Kidney (tissue), 22 donors: ENCODE measurements around the gene ADCY4. TPM values are rescaled to one million over a fixed set of nuclear protein-coding genes. Genes with fewer than 3 reads are reported as not detected.
A peak's percentile ranks its signal among the peaks of the same experiment; 100 is the strongest.

Experiments used
- DNase-seq, 5 donors: peaks; one replicate each; pipeline ENCODE4 v3.0.0-alpha.2; 2013 to 2020
- FAIRE-seq: peaks from 2 replicates; lab custom pipeline; 2012; peaks lifted over from hg19 to GRCh38; lab: Jason Lieb, UNC
- H3K27ac ChIP-seq, 2 donors: one replicate each; pipeline ENCODE4 v1.7.0; 2013; ENCODE audit warnings: low read depth in 2 of 2, low read length in 2 of 2, inconsistent platforms in 1 of 2
- H3K27me3 ChIP-seq: one replicate; pipeline ENCODE4 v1.7.1; 2013; ENCODE audit warnings: low read length, inconsistent platforms; ENCODE audit not compliant: control insufficient read depth, insufficient read depth
- H3K36me3 ChIP-seq, 3 donors: one replicate each; pipeline versions ENCODE4 v1.7.0 to v1.7.1; 2013; ENCODE audit warnings: low read length in 3 of 3, control low read depth in 1 of 3, inconsistent platforms in 1 of 3; ENCODE audit not compliant: insufficient read depth in 3 of 3, control insufficient read depth in 2 of 3
- H3K4me1 ChIP-seq, 3 donors: one replicate each; pipeline versions ENCODE4 v1.7.0 to v1.7.1; 2013; ENCODE audit warnings: low read length in 3 of 3, inconsistent platforms in 1 of 3, low read depth in 1 of 3; ENCODE audit not compliant: control insufficient read depth in 2 of 3, insufficient read depth in 2 of 3
- H3K4me3 ChIP-seq, 3 donors: one replicate each; pipeline versions ENCODE4 v1.7.0 to v1.8.1; 2013; ENCODE audit warnings: low read length in 3 of 3, control low read depth in 1 of 3, inconsistent platforms in 1 of 3
- H3K9ac ChIP-seq, 3 donors: one replicate each; pipeline versions ENCODE4 v1.7.0 to v1.7.1; 2013; ENCODE audit warnings: low read length in 3 of 3, control low read depth in 1 of 3, inconsistent platforms in 1 of 3
- H3K9me3 ChIP-seq, 3 donors: one replicate each; pipeline versions ENCODE4 v1.7.0 to v1.7.1; 2013; ENCODE audit warnings: low read length in 3 of 3, control low read depth in 1 of 3, inconsistent platforms in 1 of 3; ENCODE audit not compliant: control insufficient read depth in 2 of 3, insufficient read depth in 1 of 3
- CTCF ChIP-seq: IDR thresholded peaks from 3 replicates; pipeline ENCODE4 v1.5.1; 2012; ENCODE audit warnings: mild to moderate bottlenecking, moderate library complexity, borderline replicate concordance; ENCODE audit not compliant: insufficient read depth; ENCODE audit errors: extremely low read depth
- intact Hi-C: fragments of 100-400 bp; cut with DNase I; formaldehyde crosslinking; loops from one replicate; pipeline ENCODE4 v1.11.1; 2022
- long read RNA-seq, 10 donors: library from polyadenylated mRNA in 1 of 10; unstranded in 1 of 10; transcript quantifications; one replicate each; pipeline ENCODE4 v2.0.0 and lab custom pipeline, GENCODE V29; 2021 to 2026
- polyA plus RNA-seq: library from polyadenylated mRNA; stranded (reverse); fragments of 350-450 nt; fragmentation: Illumina TruSeq; extraction: RNeasy Lipid Tissue Mini Kit (QIAGEN cat#74804); gene quantifications from one replicate; pipeline ENCODE4 v1.2.3, GENCODE V29; 2014; ENCODE audit warnings: low read depth, low replicate concordance; ENCODE audit not compliant: insufficient read depth
- total RNA-seq: library from RNA; stranded (reverse); fragmentation: NEBNext Ultra II Directional; extraction: Animal tissue kit (Norgen Biotek cat#: 25700); gene quantifications from one replicate; pipeline ENCODE4 v1.2.1, GENCODE V29; 2021
- donor health status: control.
- donor health status: control.
- donor health status: control.
- donor health status: control.
- donor health status: control.
- donor health status: DM: yes; HTN: yes; CAD: no.
- donor health status: Normal renal cell carcinoma (clear cell type).

ADCY4 gene
- total RNA-seq (57.5 TPM), polyA plus RNA-seq (19.2 TPM)
- long read RNA-seq, donor 1, partial matches to known transcripts = 0 of 1 reads
- long read RNA-seq, donor 1, other reads (novel, unspliced or antisense) = 0 of 1 reads
- long read RNA-seq, donor 2, partial matches to known transcripts = 0 of 5 reads
- long read RNA-seq, donor 2, other reads (novel, unspliced or antisense) = 0 of 5 reads
- long read RNA-seq, donor 3 = 0 reads
- long read RNA-seq, donor 4, partial matches to known transcripts = 0 of 3 reads
- long read RNA-seq, donor 4, other reads (novel, unspliced or antisense) = 0 of 3 reads
- long read RNA-seq, donor 5, partial matches to known transcripts = 0 of 1 reads
- long read RNA-seq, donor 5, other reads (novel, unspliced or antisense) = 0 of 1 reads
- long read RNA-seq, donor 6 = 0 reads
- long read RNA-seq, donor 7, partial matches to known transcripts = 9 of 29 reads
- long read RNA-seq, donor 7, other reads (novel, unspliced or antisense) = 16 of 29 reads
- long read RNA-seq, donor 8, partial matches to known transcripts = 0 of 1 reads
- long read RNA-seq, donor 8, other reads (novel, unspliced or antisense) = 0 of 1 reads
- long read RNA-seq, donor 9, partial matches to known transcripts = 0 of 2 reads
- long read RNA-seq, donor 9, other reads (novel, unspliced or antisense) = 0 of 2 reads
- long read RNA-seq, donor 10, partial matches to known transcripts = 0 of 1 reads
- long read RNA-seq, donor 10, other reads (novel, unspliced or antisense) = 0 of 1 reads

- peak within 1 kb of the TSS; percentile 48 to 76 for H3K27ac ChIP-seq
- H3K4me1 ChIP-seq = peaks cover 0 to 19% (median 10%) of the 10 kb centered on the region in 3 donors
- intact Hi-C loops = loop anchor here (5.0 kb wide), 1 partner anchor 103 kb away; no protein-coding TSS in a partner anchor
- TF ChIP-seq CTCF = no peak
- peak within 1 kb of the TSS; percentile 46 to 51 (median 50) for H3K4me3 ChIP-seq
- DNase-seq = peak; percentile 43 to 88 (median 69)
- no peaks in the 10 kb centered on the region for H3K36me3 ChIP-seq
- FAIRE-seq = no peak
- no peaks in the 10 kb centered on the region for H3K9me3 ChIP-seq
- peak within 1 kb of the TSS in 2 of 3 donors; percentile 29 to 55 for H3K9ac ChIP-seq
- peaks cover 14% of the 10 kb centered on the region for H3K27me3 ChIP-seq
These were observed at the start of gene ADCY4 for GRCh38 chr14:24334431-24335291. TSS of gene ADCY4 (minus strand) at chr14:24335071. CDS start at chr14:24334652, 419 bp downstream.

- Histone ChIP-seq H3K27ac (no peak overlapping the region), H3K27me3 (no peaks in the 10 kb centered on the region), H3K9ac (no peak overlapping the region), H3K4me3 (no peak overlapping the region), H3K36me3 (no peaks in the 10 kb centered on the region), H3K9me3 (no peaks in the 10 kb centered on the region), H3K4me1 (no peaks in the 10 kb centered on the region)
- no peak for TF ChIP-seq CTCF
- DNase-seq (no peak), FAIRE-seq (no peak)
- intact Hi-C loops = no loop called here
These were observed 49.3 kb upstream of the ADCY4 start for GRCh38 chr14:24384169-24384568.

GRCh38 chr14:24382064-24382371, 47.1 kb upstream of the ADCY4 start:
- no peaks in the 10 kb centered on the region for H3K27me3 ChIP-seq
- no peak overlapping the region for H3K4me3 ChIP-seq
- TF ChIP-seq CTCF = no peak
- H3K36me3 ChIP-seq = peaks cover 0 to 2% (median 0%) of the 10 kb centered on the region in 3 donors
- no peaks in the 10 kb centered on the region for H3K4me1 ChIP-seq
- DNase-seq = peak in 3 of 5 donors; percentile 82 to 88 (median 83)
- intact Hi-C loops = no loop called here
- H3K9ac ChIP-seq = no peak overlapping the region
- no peaks in the 10 kb centered on the region for H3K9me3 ChIP-seq
- FAIRE-seq = no peak
- H3K27ac ChIP-seq = no peak overlapping the region
